H4 (cell line): ENCODE data around the gene ZFP64. TPM values are rescaled to one million over a fixed set of nuclear protein-coding genes. Genes with fewer than 3 reads are reported as not detected.

Experiments used
- DNase-seq: peaks from one replicate; pipeline ENCODE4 v3.0.0-alpha.2; 2015; ENCODE audit warnings: low spot score
- total RNA-seq: library from RNA; depleted of rRNA; stranded (reverse); fragments of >200 nt; shearing (Covaris generic); gene quantifications from 2 replicates; pipeline ENCODE4 v1.2.3, GENCODE V29; 2014

The ZFP64 gene
- total RNA-seq, 1 experiment from 2014 or later, result 9.5 TPM

GRCh38 chr20:52104546-52105441, 86.8 kb downstream of the ZFP64 start:
- DNase-seq, result no peak

DNA sequence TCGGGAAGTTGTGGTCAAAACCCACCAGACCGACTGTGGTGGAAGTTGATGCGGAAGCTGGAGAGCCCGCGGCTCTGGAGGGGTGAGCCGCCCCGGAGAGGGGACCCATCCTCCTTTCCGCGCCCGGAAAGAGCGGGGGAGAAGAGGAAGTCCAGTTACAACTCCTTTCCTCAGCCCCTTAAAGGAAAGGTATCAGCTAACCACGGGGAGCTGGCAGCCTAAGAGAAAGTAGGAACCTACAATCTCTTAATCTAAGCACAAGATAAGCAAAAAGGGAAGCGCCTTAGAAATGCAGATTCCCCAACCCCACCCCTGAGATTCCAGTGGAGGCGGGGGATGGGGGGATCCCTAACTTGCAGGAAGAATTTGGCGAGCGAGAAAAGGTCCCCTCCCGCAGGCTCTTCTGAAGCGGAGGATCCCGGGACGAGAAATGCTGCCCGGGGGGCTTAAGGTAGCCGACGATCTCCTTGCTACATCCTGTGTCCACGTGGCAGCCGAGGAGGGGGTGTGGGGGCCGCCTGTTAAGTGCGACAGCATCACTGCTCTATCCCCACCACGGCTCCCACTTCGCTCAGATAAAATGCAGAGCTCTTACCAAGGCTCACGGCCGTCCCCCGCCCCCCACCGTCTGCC, 87.5 kb downstream of the ZFP64 start:
- DNase-seq, result no peak

DNA sequence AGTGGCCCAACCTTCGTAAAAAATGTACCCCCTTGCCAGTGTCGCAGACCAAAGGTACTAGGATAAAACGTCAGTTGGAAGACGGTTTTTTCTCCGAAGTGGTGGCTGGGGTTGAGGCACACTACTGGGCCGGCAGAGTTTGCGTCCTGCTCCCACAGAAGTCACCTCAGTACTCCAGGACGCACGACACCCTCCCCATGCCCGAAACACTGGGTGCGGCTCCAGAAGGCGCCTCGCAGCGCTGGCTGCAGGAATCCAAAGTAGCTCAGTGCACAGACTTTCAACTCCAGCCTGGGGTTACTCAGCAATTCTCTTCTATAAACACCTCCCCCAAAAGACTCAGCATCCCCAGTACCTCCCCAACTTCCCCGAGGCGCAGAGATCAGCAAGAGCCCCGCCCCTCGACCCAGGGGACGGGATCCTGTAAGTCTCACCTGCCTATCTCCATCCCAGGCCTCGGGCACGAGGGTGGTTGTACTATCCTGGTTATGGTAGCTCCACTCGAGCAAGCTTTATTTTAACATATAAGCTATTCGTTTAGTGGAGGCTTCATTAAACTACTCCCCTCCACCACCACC, 88.2 kb downstream of the ZFP64 start:
- DNase-seq, result no peak

DNA sequence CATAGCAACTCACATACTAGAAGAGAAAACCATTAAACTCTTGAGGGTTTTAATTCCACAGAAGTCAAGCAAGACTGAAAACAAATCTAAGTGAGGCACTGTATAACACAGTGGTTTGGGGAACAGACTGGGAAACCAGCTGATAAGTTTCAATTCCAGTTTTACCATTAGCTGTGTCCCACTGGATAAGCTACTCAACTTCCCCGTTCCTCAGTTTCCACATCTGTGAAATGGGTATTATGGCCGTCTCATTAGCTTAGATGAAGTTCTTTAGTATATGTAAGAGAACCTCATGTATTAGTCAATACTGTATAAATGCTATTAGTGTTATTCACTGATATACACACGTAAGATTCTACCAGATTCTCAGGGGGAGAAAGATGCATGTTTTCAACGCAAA, 89.0 kb downstream of the ZFP64 start:
- DNase-seq, result no peak

DNA sequence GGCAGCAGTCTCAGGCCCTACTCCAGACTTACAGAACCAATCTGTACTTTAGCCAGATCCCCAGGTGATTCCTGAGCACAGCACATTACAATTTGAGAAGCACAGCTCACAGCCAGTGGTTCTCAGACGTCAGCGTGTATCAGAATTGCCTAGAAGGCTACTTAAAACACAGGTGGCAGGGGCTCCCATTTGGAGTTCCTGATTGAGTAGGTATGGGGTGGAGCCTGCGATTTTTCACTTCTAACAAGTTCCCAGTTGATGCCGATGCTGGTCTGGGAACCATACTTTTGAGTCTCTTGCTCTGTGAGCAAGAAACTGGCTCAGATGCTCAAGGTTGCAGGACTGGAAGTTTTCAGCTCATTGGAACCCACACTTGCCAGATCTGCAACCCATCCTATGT, 89.5 kb downstream of the ZFP64 start:
- DNase-seq, result no peak
